ENCODE results near the gene ZCCHC14. TPM values are rescaled to one million over a fixed set of nuclear protein-coding genes. Genes with fewer than 3 reads are reported as not detected.
"Not testable (repeated sequence)": the region's sequence is repeated elsewhere in the genome, so short reads cannot be mapped to it uniquely, and the experiment has no call there.

Gene ZCCHC14
- total RNA-seq, 1 donor: 8.2 TPM

DNA sequence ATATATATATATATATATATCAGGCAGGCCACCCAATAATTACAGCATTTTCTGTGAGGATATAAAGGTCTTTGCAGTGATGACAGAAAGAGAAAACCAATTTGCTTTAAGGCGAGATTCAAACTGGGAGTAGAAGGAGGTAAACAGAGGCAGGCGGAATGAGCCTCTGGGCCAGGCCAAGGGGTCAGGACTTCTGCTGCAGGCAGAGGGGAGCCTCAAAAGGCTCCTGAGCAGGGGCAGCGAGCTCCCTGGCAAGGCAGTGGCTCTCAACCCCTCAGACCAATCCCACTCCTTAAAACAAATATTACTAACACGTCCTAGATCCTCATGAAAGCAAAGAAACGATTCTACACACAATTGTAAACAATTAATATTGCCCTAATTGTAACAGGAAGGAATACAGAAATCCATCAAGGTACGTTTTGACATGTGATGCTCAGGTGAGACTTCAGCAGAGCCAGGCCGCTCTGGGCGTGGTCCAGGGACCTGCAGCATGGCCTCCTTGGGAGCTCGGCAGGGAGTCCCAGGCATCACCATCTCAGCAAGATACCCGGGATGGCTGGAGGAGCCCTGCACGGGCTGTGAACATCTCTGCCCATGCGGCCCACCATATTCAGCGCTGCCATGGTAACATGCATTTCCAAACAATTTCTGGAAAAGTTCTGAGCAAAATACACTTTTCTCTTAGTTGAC, 127.7 kb downstream of the ZCCHC14 start:
- TF ChIP-seq, protein P1, sequence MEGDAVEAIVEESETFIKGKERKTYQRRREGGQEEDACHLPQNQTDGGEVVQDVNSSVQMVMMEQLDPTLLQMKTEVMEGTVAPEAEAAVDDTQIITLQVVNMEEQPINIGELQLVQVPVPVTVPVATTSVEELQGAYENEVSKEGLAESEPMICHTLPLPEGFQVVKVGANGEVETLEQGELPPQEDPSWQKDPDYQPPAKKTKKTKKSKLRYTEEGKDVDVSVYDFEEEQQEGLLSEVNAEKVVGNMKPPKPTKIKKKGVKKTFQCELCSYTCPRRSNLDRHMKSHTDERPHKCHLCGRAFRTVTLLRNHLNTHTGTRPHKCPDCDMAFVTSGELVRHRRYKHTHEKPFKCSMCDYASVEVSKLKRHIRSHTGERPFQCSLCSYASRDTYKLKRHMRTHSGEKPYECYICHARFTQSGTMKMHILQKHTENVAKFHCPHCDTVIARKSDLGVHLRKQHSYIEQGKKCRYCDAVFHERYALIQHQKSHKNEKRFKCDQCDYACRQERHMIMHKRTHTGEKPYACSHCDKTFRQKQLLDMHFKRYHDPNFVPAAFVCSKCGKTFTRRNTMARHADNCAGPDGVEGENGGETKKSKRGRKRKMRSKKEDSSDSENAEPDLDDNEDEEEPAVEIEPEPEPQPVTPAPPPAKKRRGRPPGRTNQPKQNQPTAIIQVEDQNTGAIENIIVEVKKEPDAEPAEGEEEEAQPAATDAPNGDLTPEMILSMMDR (IDR thresholded peaks at IDR 0.05; ENCODE audit: insufficient read depth, low read depth, low read length): no peak
- DNase-seq (ENCODE audit: low read depth): no peak
- H3K4me3 ChIP-seq (ENCODE audit: low read depth, low read length): no peak overlapping the region

DNA sequence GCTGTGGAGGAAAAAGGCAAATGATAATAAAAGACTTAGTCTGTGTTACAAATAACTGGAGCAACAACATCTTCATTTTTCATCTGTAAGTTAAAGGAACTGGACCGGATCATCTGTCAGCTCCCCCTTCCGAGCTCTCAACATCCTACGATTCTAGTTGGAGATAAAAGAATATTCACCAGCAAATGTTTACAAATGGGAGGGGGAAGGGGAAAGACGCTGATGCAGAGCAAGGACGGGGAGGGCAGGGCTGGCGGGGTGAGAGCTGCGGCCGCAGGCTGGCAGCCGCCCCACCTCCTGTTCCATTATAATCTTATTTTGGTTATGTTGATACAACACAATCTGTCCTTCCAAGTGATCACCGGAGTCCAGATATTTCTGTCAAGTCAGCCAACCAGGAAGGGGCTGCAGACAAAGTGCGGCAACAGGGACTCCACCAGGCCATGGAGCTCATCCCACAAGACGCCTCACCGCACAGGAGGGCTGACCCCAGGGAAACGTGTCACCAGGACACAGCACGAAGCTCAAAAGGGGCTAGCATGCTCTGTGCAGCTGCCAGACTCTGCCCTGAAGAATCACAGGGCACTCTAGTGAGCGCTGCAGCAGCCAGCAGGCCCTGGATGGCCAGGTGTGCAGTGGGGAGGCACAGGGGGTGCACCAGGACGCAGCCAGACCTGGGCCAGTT, 128.9 kb downstream of the ZCCHC14 start:
- TF ChIP-seq, protein P1 (IDR thresholded peaks at IDR 0.05; ENCODE audit: insufficient read depth, low read depth, low read length): no peak
- peak overlapping the region; percentile 33 for H3K4me3 ChIP-seq (ENCODE audit: low read depth, low read length)
- DNase-seq (ENCODE audit: low read depth): peak; percentile 84

DNA sequence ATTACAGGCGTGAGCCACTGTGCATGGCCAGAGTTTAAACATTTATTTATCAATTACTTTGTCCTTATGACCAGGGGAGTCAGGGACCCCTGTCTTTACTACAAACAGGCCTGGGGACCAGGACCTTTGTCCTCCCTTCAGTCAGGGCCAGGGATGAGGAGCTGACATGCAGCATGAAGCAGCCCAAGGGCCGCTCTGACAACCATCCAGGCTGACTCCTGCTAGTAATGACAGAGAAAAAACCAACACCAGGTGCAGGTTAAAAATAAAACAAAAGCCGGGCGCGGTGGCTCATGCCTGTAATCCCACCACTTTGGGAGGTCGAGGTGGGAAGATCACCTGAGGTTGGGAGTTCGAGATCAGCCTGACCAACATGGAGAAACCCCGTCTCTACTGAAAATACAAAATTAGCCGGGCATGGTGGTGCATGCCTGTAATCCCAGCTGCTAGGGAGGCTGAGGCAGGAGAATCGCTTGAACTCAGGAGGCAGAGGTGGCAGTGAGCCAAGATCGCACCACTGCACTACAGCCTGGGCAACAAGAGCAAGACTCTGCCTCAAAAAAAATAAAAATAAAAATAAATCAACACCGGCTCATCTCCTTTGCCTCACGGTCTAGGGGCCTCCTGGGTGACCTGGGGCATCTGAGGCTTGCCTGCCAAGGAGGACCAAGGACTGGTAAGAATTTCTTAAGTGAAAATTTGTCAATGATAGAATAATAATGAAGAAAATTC, 129.8 kb downstream of the ZCCHC14 start:
- not testable (repeated sequence) for DNase-seq (ENCODE audit: low read depth); H3K4me3 ChIP-seq (ENCODE audit: low read depth, low read length)

DNA sequence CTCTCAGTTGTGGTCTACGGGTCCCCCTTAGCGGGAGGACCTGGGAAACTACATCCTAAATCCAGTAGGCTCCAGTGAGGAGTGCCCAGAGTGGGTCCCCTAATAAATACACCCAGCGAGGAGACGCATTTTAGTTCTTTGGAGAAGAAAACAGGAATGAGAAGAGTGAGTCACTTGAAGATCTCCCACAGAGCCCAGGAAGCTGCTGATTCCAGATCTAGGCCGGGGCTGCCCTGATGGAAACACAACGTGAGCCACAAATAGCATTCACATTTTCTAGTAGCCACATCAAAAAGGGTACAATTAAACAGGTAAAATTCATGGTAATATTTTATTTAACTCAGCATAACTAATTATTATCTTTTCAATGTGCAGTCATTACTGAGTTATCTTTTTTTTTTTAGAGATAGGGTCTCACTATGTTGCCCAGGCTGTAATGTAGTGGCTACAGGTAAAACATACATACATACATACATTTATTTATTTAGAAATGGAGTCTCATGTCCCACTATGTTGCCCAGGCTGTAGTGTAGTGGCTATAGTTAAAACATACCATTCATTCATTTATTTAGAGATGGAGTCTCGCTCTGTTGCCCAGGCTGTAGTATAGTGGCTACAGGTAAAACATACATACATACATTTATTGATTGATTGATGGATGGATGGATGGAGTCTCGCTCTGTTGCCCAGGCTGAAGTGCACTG, 130.8 kb downstream of the ZCCHC14 start:
- H3K4me3 ChIP-seq (ENCODE audit: low read depth, low read length): no peak overlapping the region
- no peak for DNase-seq (ENCODE audit: low read depth)
- TF ChIP-seq, protein P1 (IDR thresholded peaks at IDR 0.05; ENCODE audit: insufficient read depth, low read depth, low read length): no peak

DNA sequence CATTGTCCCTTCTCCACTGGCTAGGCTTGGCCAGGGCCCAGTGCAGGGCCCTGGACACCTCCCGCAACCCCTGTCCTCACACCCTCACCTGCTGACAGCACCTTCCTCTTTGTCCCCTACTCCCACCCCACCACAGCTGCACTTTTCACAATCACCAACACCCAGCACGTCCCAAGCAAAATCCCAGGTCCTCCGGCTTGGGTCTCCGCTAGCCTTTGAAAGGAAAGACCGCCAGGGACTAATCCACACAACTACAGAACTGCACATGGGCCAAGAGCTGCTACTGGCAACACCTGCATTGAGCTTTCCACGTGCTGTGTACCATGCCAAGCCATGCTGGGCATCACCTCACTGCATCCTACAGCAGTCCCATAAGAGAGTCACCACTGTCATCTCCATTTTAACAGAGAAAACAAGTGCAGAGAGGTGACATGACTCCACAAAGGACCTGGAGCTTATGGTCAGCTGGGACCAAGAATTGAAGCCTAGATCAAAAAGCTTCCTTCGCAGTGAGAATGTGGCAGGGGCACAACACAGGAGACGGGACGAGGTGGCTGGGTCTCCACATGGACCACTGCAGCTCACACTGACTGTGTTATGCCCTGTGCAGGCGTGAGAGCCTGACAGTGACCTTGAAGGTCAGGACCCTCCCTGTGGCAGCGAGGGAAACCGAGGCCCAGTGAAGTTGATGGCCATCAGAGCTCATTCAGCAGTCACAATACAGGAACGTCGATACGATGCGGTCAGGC, 131.8 kb downstream of the ZCCHC14 start:
- no peak for DNase-seq (ENCODE audit: low read depth)
- TF ChIP-seq, protein P1 (IDR thresholded peaks at IDR 0.05; ENCODE audit: insufficient read depth, low read depth, low read length): no peak
- no peak overlapping the region for H3K4me3 ChIP-seq (ENCODE audit: low read depth, low read length)

DNA sequence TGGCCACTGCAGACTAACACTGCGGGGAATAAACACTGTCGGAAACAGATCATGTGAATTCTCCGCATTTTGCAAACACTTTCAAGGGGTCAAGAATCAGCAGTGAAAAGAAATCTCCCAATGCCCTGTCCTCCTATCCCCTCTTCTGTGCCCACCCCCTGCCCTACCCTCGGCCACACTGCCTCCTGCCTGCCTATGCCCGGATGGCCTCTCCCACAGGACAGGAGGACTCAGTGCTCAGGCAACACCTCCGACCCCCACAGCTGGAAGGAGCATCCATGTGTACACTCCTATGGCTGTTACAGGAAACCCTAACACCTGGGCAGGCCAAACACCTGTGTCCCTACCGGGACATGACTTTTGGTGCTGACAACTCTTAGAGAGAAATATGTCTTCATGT, 133.7 kb downstream of the ZCCHC14 start:
- no peak for DNase-seq (ENCODE audit: low read depth)
- no peak overlapping the region for H3K4me3 ChIP-seq (ENCODE audit: low read depth, low read length)
- TF ChIP-seq, protein P1 (IDR thresholded peaks at IDR 0.05; ENCODE audit: insufficient read depth, low read depth, low read length): no peak

Data from fibroblast of villous mesenchyme (primary cell).